H1 (cell line): ENCODE measurements around the gene GPC3. TPM values are rescaled to one million over a fixed set of nuclear protein-coding genes. Genes with fewer than 3 reads are reported as not detected.

Source experiments
- CTCF ChIA-PET: fragments of 300-600 bp; sonication (Branson Sonifier 250); formaldehyde crosslinking; loops from one replicate; lab custom pipeline; 2021; ENCODE audit not compliant: partially characterized antibody; lab: Charles Lee
- POLR2A ChIA-PET: fragments of 300-600 bp; sonication (Branson Sonifier 250); formaldehyde crosslinking; loops from one replicate; lab custom pipeline; 2021; ENCODE audit warnings: inconsistent platforms; ENCODE audit not compliant: partially characterized antibody; lab: Charles Lee
- DNase-seq, 2 experiments: peaks; one replicate each; pipeline versions ENCODE4 v3.0.0 to v3.0.0-alpha.2; 2010 to 2022; ENCODE audit warnings: low spot score in 2 of 2, low read depth in 1 of 2, mixed read lengths in 1 of 2
- FAIRE-seq: peaks from 2 replicates; lab custom pipeline; 2011; peaks lifted over from hg19 to GRCh38; lab: Jason Lieb, UNC
- H2AFZ ChIP-seq: 2 replicates; pipeline ENCODE4 v1.8.1; 2012; ENCODE audit warnings: low read length, inconsistent platforms
- H2AK5ac ChIP-seq: 2 replicates; pipeline ENCODE4 v1.6.1; 2013; ENCODE audit warnings: low read depth, low read length
- H2BK120ac ChIP-seq: replicated peaks from 2 replicates; pipeline ENCODE3; 2013; ENCODE audit warnings: low read depth, low read length, inconsistent platforms
- H2BK12ac ChIP-seq: 2 replicates; pipeline ENCODE4 v1.6.1; 2013; ENCODE audit warnings: low read depth, low read length
- H2BK15ac ChIP-seq: 2 replicates; pipeline ENCODE4 v1.6.1; 2013; ENCODE audit warnings: low read length
- H2BK20ac ChIP-seq: 2 replicates; pipeline ENCODE4 v1.6.1; 2013; ENCODE audit warnings: low read length
- H2BK5ac ChIP-seq: 2 replicates; pipeline ENCODE4 v1.6.1; 2013; ENCODE audit warnings: low read depth, low read length
- H3K14ac ChIP-seq: 2 replicates; pipeline ENCODE4 v1.6.1; 2013; ENCODE audit warnings: inconsistent platforms; ENCODE audit not compliant: insufficient read length
- H3K18ac ChIP-seq: 2 replicates; pipeline ENCODE4 v1.6.1; 2013; ENCODE audit warnings: low read length; ENCODE audit errors: extremely low read depth
- H3K23ac ChIP-seq: 2 replicates; pipeline ENCODE4 v1.6.1; 2013; ENCODE audit warnings: inconsistent platforms; ENCODE audit not compliant: insufficient read length
- H3K23me2 ChIP-seq: 2 replicates; pipeline ENCODE4 v1.6.1; 2013; ENCODE audit warnings: low read depth, low read length
- H3K27ac ChIP-seq: 2 replicates; pipeline ENCODE4 v1.6.1; 2011; ENCODE audit warnings: low read depth, low read length, inconsistent platforms
- H3K27me3 ChIP-seq, 4 experiments: replicated peaks in 1 of 4; 1 replicate in 1 of 4; 2 replicates in 3 of 4; pipeline versions ENCODE4 v1.6.1 to v1.8.1; 2011 to 2013; ENCODE audit warnings: low read length in 3 of 4, mild to moderate bottlenecking in 3 of 4, inconsistent platforms in 2 of 4, mixed read lengths in 2 of 4, moderate library complexity in 1 of 4; ENCODE audit not compliant: control insufficient read depth in 3 of 4, insufficient read depth in 3 of 4; ENCODE audit errors: extremely low read depth in 1 of 4
- H3K36me3 ChIP-seq, 4 experiments: 2 replicates each; pipeline versions ENCODE4 v1.6.1 to v1.8.1; 2011 to 2013; ENCODE audit warnings: mild to moderate bottlenecking in 4 of 4, low read length in 3 of 4, moderate library complexity in 2 of 4, control low read depth in 1 of 4, inconsistent platforms in 1 of 4; ENCODE audit not compliant: insufficient read depth in 4 of 4, control insufficient read depth in 2 of 4
- H3K4ac ChIP-seq: replicated peaks from 2 replicates; pipeline ENCODE3; 2013; ENCODE audit warnings: low read length, low read depth, mixed read lengths, inconsistent platforms; ENCODE audit not compliant: insufficient read length
- H3K4me1 ChIP-seq, 4 experiments: replicated peaks in 1 of 4; 1 replicate in 1 of 4; 2 replicates in 3 of 4; pipeline versions ENCODE4 v1.6.1 to v1.8.1; 2011 to 2013; ENCODE audit warnings: low read length in 3 of 4, inconsistent platforms in 2 of 4, mixed read lengths in 1 of 4; ENCODE audit not compliant: insufficient read depth in 4 of 4, control insufficient read depth in 3 of 4
- H3K4me2 ChIP-seq, 2 experiments: 2 replicates each; pipeline versions ENCODE4 v1.6.1 to v1.8.1; 2011 to 2013; ENCODE audit warnings: low read depth in 2 of 2, low read length in 2 of 2, control low read depth in 1 of 2, inconsistent platforms in 1 of 2, mild to moderate bottlenecking in 1 of 2; ENCODE audit not compliant: insufficient read depth in 1 of 2
- H3K4me3 ChIP-seq, 4 experiments: fragments of 200-600, 300-600 bp in 1 of 4; sonication (generic), shearing (Covaris generic), sonication (Bioruptor Twin) in 1 of 4; 2 replicates each; pipeline versions ENCODE4 v1.5.1 to v1.8.1; 2011 to 2016; ENCODE audit warnings: low read length in 4 of 4, low read depth in 3 of 4, control low read depth in 2 of 4, inconsistent platforms in 2 of 4, mild to moderate bottlenecking in 2 of 4, mixed read lengths in 1 of 4, moderate library complexity in 1 of 4; ENCODE audit not compliant: insufficient read depth in 2 of 4; ENCODE audit errors: extremely low read depth in 1 of 4
- H3K56ac ChIP-seq: replicated peaks from 2 replicates; pipeline ENCODE3; 2013; ENCODE audit warnings: low read depth, mild to moderate bottlenecking, mixed read lengths, low read length, inconsistent platforms; ENCODE audit not compliant: insufficient read length
- H3K79me1 ChIP-seq: 2 replicates; pipeline ENCODE4 v1.6.1; 2013; ENCODE audit warnings: low read depth, low read length, control low read depth
- H3K79me2 ChIP-seq, 2 experiments: 2 replicates each; pipeline versions ENCODE4 v1.6.1 to v1.8.1; 2012 to 2013; ENCODE audit warnings: low read length in 2 of 2, mild to moderate bottlenecking in 2 of 2, inconsistent platforms in 1 of 2; ENCODE audit not compliant: insufficient read depth in 2 of 2, control insufficient read depth in 1 of 2
- H3K9ac ChIP-seq, 4 experiments: replicated peaks in 1 of 4; 1 replicate in 1 of 4; 2 replicates in 3 of 4; pipeline versions ENCODE4 v1.6.1 to v1.8.1; 2011 to 2013; ENCODE audit warnings: low read depth in 3 of 4, low read length in 3 of 4, control low read depth in 2 of 4, mild to moderate bottlenecking in 2 of 4, moderate library complexity in 2 of 4, inconsistent platforms in 1 of 4; ENCODE audit errors: extremely low read depth in 1 of 4
- H3K9me3 ChIP-seq, 2 experiments: 2 replicates each; pipeline versions ENCODE4 v1.6.1 to v1.8.1; 2012 to 2013; ENCODE audit warnings: mild to moderate bottlenecking in 2 of 2, moderate library complexity in 2 of 2, control low read depth in 1 of 2, inconsistent platforms in 1 of 2, low read depth in 1 of 2, low read length in 1 of 2, mixed read lengths in 1 of 2; ENCODE audit not compliant: insufficient read depth in 2 of 2
- H4K20me1 ChIP-seq, 2 experiments: replicated peaks in 1 of 2; 2 replicates each; pipeline versions ENCODE3 to v1.8.1; 2011 to 2013; ENCODE audit warnings: inconsistent platforms in 2 of 2, low read length in 2 of 2, mild to moderate bottlenecking in 1 of 2; ENCODE audit not compliant: insufficient read depth in 2 of 2, control insufficient read depth in 1 of 2
- H4K5ac ChIP-seq: 2 replicates; pipeline ENCODE4 v1.6.1; 2013; ENCODE audit warnings: low read length, low read depth, mixed read lengths, inconsistent platforms; ENCODE audit not compliant: insufficient read length
- H4K8ac ChIP-seq: 2 replicates; pipeline ENCODE4 v1.8.0; 2013; ENCODE audit warnings: mild to moderate bottlenecking, moderate library complexity, low read length, inconsistent platforms; ENCODE audit not compliant: insufficient read depth; ENCODE audit errors: extremely low read depth
- H4K91ac ChIP-seq: replicated peaks from 2 replicates; pipeline ENCODE3; 2013; ENCODE audit warnings: low read length, mixed read lengths, inconsistent platforms; ENCODE audit not compliant: insufficient read length
- BCL11A ChIP-seq, 2 experiments: IDR thresholded peaks; one replicate each; pipeline ENCODE4 v1.6.1; 2011; ENCODE audit warnings: low read depth in 2 of 2, low read length in 2 of 2, mild to moderate bottlenecking in 2 of 2
- CBX5 ChIP-seq: fragments of 300-800, 300-1000 bp; sonication (generic); IDR thresholded peaks from 2 replicates; pipeline ENCODE4 v1.7.1; 2016; ENCODE audit warnings: antibody characterized with exemption, low read length, low read depth
- FOSL1 ChIP-seq: IDR thresholded peaks from 2 replicates; pipeline ENCODE4 v1.6.1; 2011; ENCODE audit warnings: mild to moderate bottlenecking, low read depth, low read length, moderate library complexity; ENCODE audit not compliant: insufficient read depth
- GTF2F1 ChIP-seq: IDR thresholded peaks from 2 replicates; pipeline ENCODE4 v1.6.1; 2012; ENCODE audit warnings: low read depth, low read length, improper control_type of control experiment, borderline replicate concordance
- HDAC2 ChIP-seq, 2 experiments: fragments of 300-600 bp in 1 of 2; sonication (generic) in 1 of 2; IDR thresholded peaks; 2 replicates each; pipeline ENCODE4 v1.6.1; 2011 to 2012; ENCODE audit warnings: low read depth in 2 of 2, low read length in 2 of 2, mild to moderate bottlenecking in 2 of 2, moderate library complexity in 2 of 2, borderline replicate concordance in 1 of 2, inconsistent platforms in 1 of 2
- HDAC6 ChIP-seq: IDR thresholded peaks from one replicate; pipeline ENCODE4 v1.7.1; 2012; ENCODE audit warnings: low read depth, mild to moderate bottlenecking, inconsistent platforms, low read length, moderate library complexity
- JUND ChIP-seq: IDR thresholded peaks from 2 replicates; pipeline ENCODE4 v1.6.1; 2011; ENCODE audit warnings: mild to moderate bottlenecking, improper control_type of control experiment, low read length
- SIN3A ChIP-seq, 2 experiments: IDR thresholded peaks in 1 of 2; conservative IDR thresholded peaks in 1 of 2; 2 replicates each; pipeline ENCODE4 v1.6.1; 2011 to 2012; ENCODE audit warnings: low read length in 2 of 2, improper control_type of control experiment in 1 of 2, low read depth in 1 of 2, mild to moderate bottlenecking in 1 of 2
- SIRT6 ChIP-seq: IDR thresholded peaks from one replicate; pipeline ENCODE4 v1.7.1; 2012; ENCODE audit warnings: low read length, inconsistent platforms
- SIX5 ChIP-seq: IDR thresholded peaks from 2 replicates; pipeline ENCODE4 v1.6.1; 2011; ENCODE audit warnings: mild to moderate bottlenecking, low read depth, low read length
- SRF ChIP-seq: IDR thresholded peaks from 2 replicates; pipeline ENCODE4 v1.6.1; 2011; ENCODE audit warnings: mild to moderate bottlenecking, low read depth, low read length, moderate library complexity
- SUZ12 ChIP-seq: fragments of 200-600 bp; sonication (generic); IDR thresholded peaks from 2 replicates; pipeline ENCODE4 v1.6.1; 2012; ENCODE audit warnings: mild to moderate bottlenecking, inconsistent platforms, low read length, moderate library complexity, mixed read lengths
- TAF1 ChIP-seq: IDR thresholded peaks from 2 replicates; pipeline ENCODE4 v1.6.1; 2011; ENCODE audit warnings: mild to moderate bottlenecking, low read depth, low read length
- WGBS, 2 experiments: shearing (Covaris generic) in 1 of 2; methylation state at CpG; one replicate each; pipeline versions ENCODE4 v1.1.6 to v1.1.7; 2013 to 2015; ENCODE audit warnings: low lambda C conversion rate in 2 of 2, mixed read lengths in 2 of 2, inconsistent platforms in 1 of 2, low coverage in 1 of 2, missing lambda C conversion rate in 1 of 2; ENCODE audit not compliant: insufficient replicate concordance in 2 of 2, insufficient coverage in 1 of 2, insufficient read length in 1 of 2; ENCODE audit errors: extremely low coverage in 1 of 2, missing lambda C conversion rate in 1 of 2; 5-methylcytosine and 5-hydroxymethylcytosine counted together
- polyA plus RNA-seq, 7 experiments: library from polyadenylated mRNA; depleted of rRNA in 3 of 7; stranded (reverse) in 5 of 7; unstranded in 2 of 7; fragments of >200 nt in 5 of 7; fragments of 200-250 nt in 2 of 7; gene quantifications; 1 replicate in 5 of 7; 2 replicates in 1 of 7; 4 replicates in 1 of 7; pipeline versions ENCODE4 v1.2.1 to v1.2.3, GENCODE V29; 2011 to 2013; ENCODE audit warnings: missing spikeins in 2 of 7, mixed read lengths in 2 of 7
- total RNA-seq: library from RNA; stranded (reverse); fragmentation: NEBNext Ultra II Directional; extraction: Animal tissue kit (Norgen Biotek cat#: 25700); gene quantifications from 2 replicates; pipeline ENCODE4 v1.2.1, GENCODE V29; 2021

GPC3 gene
- total and polyA plus RNA-seq, 2 of the 8 experiments (the other 6 are each of a cell fraction or from before 2014, with no cell fraction given): 64.8 to 71.9 TPM

DNA sequence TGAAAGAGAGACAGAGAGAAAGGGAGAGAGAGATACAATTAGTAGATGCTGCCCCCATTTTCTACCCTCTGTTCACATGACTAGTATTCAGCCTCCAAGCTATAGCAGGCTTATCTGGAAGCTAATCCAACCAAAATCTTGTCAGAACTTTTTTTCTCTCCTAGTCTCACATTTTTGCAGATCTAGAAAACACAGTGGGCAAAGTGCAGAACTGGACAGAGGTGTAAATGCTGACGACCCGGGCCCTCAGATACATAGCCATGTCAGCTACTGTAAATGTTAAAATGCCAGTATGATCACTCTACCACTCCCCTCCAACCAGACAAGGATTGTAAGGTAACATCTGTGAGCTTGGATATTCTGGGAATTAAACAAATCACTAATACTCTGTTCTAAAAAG lies 34.3 kb downstream of the GPC3 start:
- H3K9ac ChIP-seq: no peak overlapping the region
- H3K9me3 ChIP-seq: no peaks in the 10 kb centered on the region
- no peak overlapping the region for H2BK20ac ChIP-seq
- no peak overlapping the region for H4K5ac ChIP-seq
- no peak overlapping the region for H4K8ac ChIP-seq
- no peak overlapping the region for H3K18ac ChIP-seq
- no peak overlapping the region for H3K23ac ChIP-seq
- no peak overlapping the region for H3K14ac ChIP-seq
- H3K23me2 ChIP-seq: no peaks in the 10 kb centered on the region
- no peak for TF ChIP-seq JUND
- TF ChIP-seq SIRT6: no peak
- no peak for TF ChIP-seq GTF2F1
- no peak for TF ChIP-seq TAF1
- no peak for TF ChIP-seq FOSL1
- no peak for TF ChIP-seq HDAC6
- no peak for TF ChIP-seq HDAC2 (IDR thresholded peaks at IDR 0.05; ENCODE audit: borderline replicate concordance in 1 of 2, low read depth in 2 of 2, low read length in 2 of 2)
- TF ChIP-seq SUZ12: no peak
- no peak for TF ChIP-seq SRF
- TF ChIP-seq CBX5: no peak
- TF ChIP-seq BCL11A (IDR thresholded peaks at IDR 0.05; ENCODE audit: low read depth in 2 of 2, low read length in 2 of 2): no peak
- no peak for TF ChIP-seq SIN3A (conservative IDR thresholded peaks at IDR 0.05 in 1 of 2, IDR thresholded peaks at IDR 0.05 in 1 of 2; ENCODE audit: low read depth in 1 of 2, low read length in 2 of 2)
- no peak for TF ChIP-seq SIX5
- H3K27me3 ChIP-seq: no peaks in the 10 kb centered on the region
- 91% methylated on average over 2 of the region's 2 CpGs; no CpG with 5 or more reads in 1 of the 2 experiments for WGBS, 2 experiments
- no peak overlapping the region for H2BK5ac ChIP-seq
- no peak overlapping the region for H3K4me3 ChIP-seq
- no peaks in the 10 kb centered on the region for H3K79me2 ChIP-seq
- H4K91ac ChIP-seq: no peak overlapping the region
- no peak overlapping the region for H2AFZ ChIP-seq
- no peak overlapping the region for H2BK120ac ChIP-seq
- no peak overlapping the region for H2BK15ac ChIP-seq
- ChIA-PET POLR2A (no interaction called here), CTCF (interaction anchor here (1.0 to 1.4 kb wide), 3 partner anchors 11 to 98 kb away, joined by 3 to 6 read pairs (median 3); no protein-coding TSS in a partner anchor)
- H4K20me1 ChIP-seq: no peaks in the 10 kb centered on the region
- H2BK12ac ChIP-seq: no peak overlapping the region
- no peak overlapping the region for H3K4me2 ChIP-seq
- no peak for DNase-seq
- H3K79me1 ChIP-seq: no peaks in the 10 kb centered on the region
- no peak for FAIRE-seq
- H3K4me1 ChIP-seq: no peaks in the 10 kb centered on the region; a peak in 1 of 7 replicates
- H3K36me3 ChIP-seq: peaks cover 0 to 15% (median 3%) of the 10 kb centered on the region in 4 experiments; a peak in 3 of 8 replicates
- no peak overlapping the region for H3K4ac ChIP-seq
- no peak overlapping the region for H3K27ac ChIP-seq
- H2AK5ac ChIP-seq: no peak overlapping the region
- no peak overlapping the region for H3K56ac ChIP-seq
